Measurements from ENCODE around the gene ITGB1BP1.

GRCh38 chr2:9358846-9359245 lies 64.5 kb downstream of the ITGB1BP1 start:
- no peak for TF ChIP-seq CTCF (IDR thresholded peaks at IDR 0.05)
- no peak for TF ChIP-seq POLR2A (IDR thresholded peaks at IDR 0.05)
